ENCODE data around the gene FBRS.

GRCh38 chr16:30637944-30638343 lies 20.3 kb upstream of the FBRS start:
- TF ChIP-seq EZH2 (IDR thresholded peaks at IDR 0.05; ENCODE audit: insufficient read depth, low read length) = no peak
- TF ChIP-seq, protein P1, sequence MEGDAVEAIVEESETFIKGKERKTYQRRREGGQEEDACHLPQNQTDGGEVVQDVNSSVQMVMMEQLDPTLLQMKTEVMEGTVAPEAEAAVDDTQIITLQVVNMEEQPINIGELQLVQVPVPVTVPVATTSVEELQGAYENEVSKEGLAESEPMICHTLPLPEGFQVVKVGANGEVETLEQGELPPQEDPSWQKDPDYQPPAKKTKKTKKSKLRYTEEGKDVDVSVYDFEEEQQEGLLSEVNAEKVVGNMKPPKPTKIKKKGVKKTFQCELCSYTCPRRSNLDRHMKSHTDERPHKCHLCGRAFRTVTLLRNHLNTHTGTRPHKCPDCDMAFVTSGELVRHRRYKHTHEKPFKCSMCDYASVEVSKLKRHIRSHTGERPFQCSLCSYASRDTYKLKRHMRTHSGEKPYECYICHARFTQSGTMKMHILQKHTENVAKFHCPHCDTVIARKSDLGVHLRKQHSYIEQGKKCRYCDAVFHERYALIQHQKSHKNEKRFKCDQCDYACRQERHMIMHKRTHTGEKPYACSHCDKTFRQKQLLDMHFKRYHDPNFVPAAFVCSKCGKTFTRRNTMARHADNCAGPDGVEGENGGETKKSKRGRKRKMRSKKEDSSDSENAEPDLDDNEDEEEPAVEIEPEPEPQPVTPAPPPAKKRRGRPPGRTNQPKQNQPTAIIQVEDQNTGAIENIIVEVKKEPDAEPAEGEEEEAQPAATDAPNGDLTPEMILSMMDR (IDR thresholded peaks at IDR 0.05; ENCODE audit: insufficient read depth, low read depth, low read length) = peak; percentile 58

All from astrocyte (in vitro differentiated cells and primary cell).